Glutamatergic neuron (in vitro differentiated cells): ENCODE measurements around the gene ZNF385C. TPM values are rescaled to one million over a fixed set of nuclear protein-coding genes. Genes with fewer than 3 reads are reported as not detected.

Experiments
- DNase-seq: peaks from one replicate; pipeline ENCODE4 v3.0.0; 2022
- H3K27ac Mint-ChIP-seq: one replicate; pipeline ENCODE4 v1.8.0; 2020; ENCODE audit warnings: mild to moderate bottlenecking, mixed read lengths, inconsistent platforms; ENCODE audit not compliant: unreplicated experiment
- H3K27me3 Mint-ChIP-seq: one replicate; pipeline ENCODE4 v1.8.0; 2020; ENCODE audit warnings: mild to moderate bottlenecking, moderate library complexity, mixed read lengths, inconsistent platforms; ENCODE audit not compliant: unreplicated experiment
- H3K36me3 Mint-ChIP-seq: one replicate; pipeline ENCODE4 v1.8.0; 2020; ENCODE audit warnings: mild to moderate bottlenecking, mixed read lengths, inconsistent platforms; ENCODE audit not compliant: unreplicated experiment
- H3K4me1 Mint-ChIP-seq: one replicate; pipeline ENCODE4 v1.8.0; 2020; ENCODE audit warnings: mild to moderate bottlenecking, low read depth, mixed read lengths, inconsistent platforms; ENCODE audit not compliant: unreplicated experiment
- H3K4me3 Mint-ChIP-seq: one replicate; pipeline ENCODE4 v1.8.0; 2020; ENCODE audit warnings: mild to moderate bottlenecking, mixed read lengths, inconsistent platforms; ENCODE audit not compliant: unreplicated experiment
- H3K9me3 Mint-ChIP-seq: one replicate; pipeline ENCODE4 v1.8.0; 2020; ENCODE audit warnings: mild to moderate bottlenecking, moderate library complexity, mixed read lengths, inconsistent platforms; ENCODE audit not compliant: unreplicated experiment
- total RNA-seq: library from RNA; stranded (reverse); fragmentation: NEBNext Ultra II Directional; extraction: Animal tissue kit (Norgen Biotek cat#: 25700); gene quantifications from one replicate; pipeline ENCODE4 v1.2.1, GENCODE V29; 2021; ENCODE audit not compliant: unreplicated experiment
- TF ChIP-seq, protein P1 (sequence below): fragments of 200-600 bp; sonication (generic); IDR thresholded peaks from one replicate; pipeline ENCODE4 v1.5.0; 2021; ENCODE audit not compliant: partially characterized antibody, unreplicated experiment

The ZNF385C gene
- total RNA-seq, 1 donor from 2014 or later, result 1.5 TPM

DNA sequence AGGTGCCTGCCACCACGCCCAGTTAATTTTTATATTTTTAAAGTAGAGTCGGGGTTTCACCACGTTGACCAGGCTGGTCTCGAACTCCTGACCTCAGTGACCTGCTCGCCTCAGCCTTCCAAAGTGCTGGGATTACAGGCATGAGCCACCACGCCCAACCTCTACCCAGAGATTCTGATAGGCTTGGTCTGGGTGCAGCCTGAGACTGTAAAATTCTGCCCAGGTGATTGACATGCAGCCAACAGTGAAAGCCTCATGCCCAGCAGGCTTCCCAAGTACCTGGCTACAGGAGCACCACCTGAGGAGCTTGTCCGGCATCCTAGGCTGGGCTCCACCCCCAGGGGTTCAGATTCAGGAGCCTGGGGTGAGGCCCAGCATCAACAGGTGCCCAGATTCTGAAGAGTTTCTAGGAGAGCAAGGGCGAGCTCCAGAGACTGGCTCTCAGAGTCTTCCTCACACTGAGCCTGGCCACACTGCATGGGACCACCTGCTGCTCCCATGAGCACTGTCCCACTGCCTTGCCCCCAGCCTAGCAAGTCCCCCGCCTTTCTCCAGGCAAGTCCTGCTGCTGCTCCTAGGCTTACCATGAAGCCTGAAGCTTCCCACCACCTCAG, 16.6 kb downstream of the ZNF385C start:
- Mint-ChIP-seq H3K27ac (no peak overlapping the region), H3K4me3 (no peak overlapping the region), H3K36me3 (no peaks in the 10 kb centered on the region), H3K4me1 (no peaks in the 10 kb centered on the region), H3K9me3 (no peaks in the 10 kb centered on the region), H3K27me3 (no peaks in the 10 kb centered on the region)
- no peak for DNase-seq
- TF ChIP-seq, protein P1, sequence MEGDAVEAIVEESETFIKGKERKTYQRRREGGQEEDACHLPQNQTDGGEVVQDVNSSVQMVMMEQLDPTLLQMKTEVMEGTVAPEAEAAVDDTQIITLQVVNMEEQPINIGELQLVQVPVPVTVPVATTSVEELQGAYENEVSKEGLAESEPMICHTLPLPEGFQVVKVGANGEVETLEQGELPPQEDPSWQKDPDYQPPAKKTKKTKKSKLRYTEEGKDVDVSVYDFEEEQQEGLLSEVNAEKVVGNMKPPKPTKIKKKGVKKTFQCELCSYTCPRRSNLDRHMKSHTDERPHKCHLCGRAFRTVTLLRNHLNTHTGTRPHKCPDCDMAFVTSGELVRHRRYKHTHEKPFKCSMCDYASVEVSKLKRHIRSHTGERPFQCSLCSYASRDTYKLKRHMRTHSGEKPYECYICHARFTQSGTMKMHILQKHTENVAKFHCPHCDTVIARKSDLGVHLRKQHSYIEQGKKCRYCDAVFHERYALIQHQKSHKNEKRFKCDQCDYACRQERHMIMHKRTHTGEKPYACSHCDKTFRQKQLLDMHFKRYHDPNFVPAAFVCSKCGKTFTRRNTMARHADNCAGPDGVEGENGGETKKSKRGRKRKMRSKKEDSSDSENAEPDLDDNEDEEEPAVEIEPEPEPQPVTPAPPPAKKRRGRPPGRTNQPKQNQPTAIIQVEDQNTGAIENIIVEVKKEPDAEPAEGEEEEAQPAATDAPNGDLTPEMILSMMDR, result no peak

DNA sequence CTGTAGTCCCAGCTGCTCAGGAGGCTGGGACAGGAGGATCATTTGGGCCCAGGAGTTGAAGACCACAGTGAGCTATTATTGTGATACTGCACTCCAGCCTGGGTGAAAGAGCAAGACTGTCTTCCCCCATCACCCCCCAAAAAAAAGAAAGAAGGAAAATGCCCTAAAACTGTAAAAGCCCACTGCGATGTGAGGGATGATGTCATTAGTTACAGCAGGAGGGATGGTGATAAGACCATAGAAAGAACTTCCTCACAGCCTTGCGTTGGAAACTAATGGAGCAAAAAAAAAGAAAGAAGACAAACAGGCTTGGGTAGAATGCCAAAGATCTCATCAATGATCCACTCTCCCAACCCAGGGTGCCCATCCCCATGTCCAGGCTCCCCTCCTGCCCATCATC, 18.7 kb downstream of the ZNF385C start:
- H3K4me3 Mint-ChIP-seq, result no peak overlapping the region
- H3K36me3 Mint-ChIP-seq, result no peaks in the 10 kb centered on the region
- peaks cover 3% of the 10 kb centered on the region for H3K27me3 Mint-ChIP-seq
- TF ChIP-seq, protein P1, result no peak
- no peak overlapping the region for H3K27ac Mint-ChIP-seq
- no peak for DNase-seq
- no peaks in the 10 kb centered on the region for H3K4me1 Mint-ChIP-seq
- no peaks in the 10 kb centered on the region for H3K9me3 Mint-ChIP-seq

DNA sequence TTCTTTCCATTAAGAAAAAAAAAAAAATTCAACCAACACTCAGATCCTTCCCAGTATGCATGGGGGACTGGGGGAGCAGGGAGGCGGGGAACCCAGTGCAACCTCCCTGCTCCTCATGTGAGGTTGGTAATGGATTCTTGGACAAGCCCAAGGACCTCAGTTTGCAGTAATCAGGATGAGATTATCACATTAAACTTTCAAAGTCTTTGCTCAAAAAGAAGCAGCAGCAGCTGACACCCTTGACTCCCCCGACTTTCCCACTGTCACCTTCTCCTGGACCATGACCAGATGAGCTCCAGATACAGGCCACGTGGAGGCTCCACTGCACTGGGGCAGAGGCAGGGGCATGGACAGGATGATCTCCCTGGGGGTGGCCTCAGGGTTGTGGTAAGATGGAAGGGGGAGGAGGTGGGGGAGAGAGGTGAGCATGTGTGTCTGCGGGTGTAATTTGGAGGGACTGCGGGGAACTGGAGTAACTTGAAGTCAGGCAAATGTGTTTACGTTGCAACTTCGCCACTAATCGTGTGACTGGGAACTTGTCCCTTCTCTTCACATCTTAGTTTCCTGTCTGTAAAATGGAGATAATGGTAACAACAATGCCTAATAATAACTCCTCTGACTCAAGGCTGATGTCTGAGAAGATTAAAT, 19.8 kb downstream of the ZNF385C start:
- Mint-ChIP-seq H3K4me3 (no peak overlapping the region), H3K9me3 (no peaks in the 10 kb centered on the region), H3K27ac (no peak overlapping the region), H3K27me3 (peaks cover 10% of the 10 kb centered on the region), H3K4me1 (no peaks in the 10 kb centered on the region), H3K36me3 (no peaks in the 10 kb centered on the region)
- TF ChIP-seq, protein P1, result no peak
- no peak for DNase-seq

DNA sequence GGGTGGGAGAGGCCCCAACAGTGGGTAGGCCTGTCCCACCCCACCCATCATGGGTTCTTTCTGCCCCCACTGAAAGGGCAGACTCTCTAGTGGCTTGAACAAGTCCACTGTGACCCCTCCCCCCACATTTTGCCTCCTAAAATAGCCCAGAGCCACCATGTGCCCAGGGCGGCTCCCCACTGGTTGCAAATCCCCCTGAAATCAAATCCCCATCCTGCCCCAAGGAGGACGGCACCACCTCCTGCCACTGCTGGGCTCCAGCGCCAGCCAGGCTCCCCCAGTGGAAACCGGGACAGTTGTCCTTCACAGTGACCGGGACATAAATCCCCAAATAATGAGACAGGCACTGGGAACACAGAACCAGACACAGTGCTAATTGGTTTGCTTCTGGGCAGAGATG, 20.5 kb downstream of the ZNF385C start:
- peaks cover 17% of the 10 kb centered on the region for H3K27me3 Mint-ChIP-seq
- H3K4me3 Mint-ChIP-seq, result no peak overlapping the region
- no peaks in the 10 kb centered on the region for H3K4me1 Mint-ChIP-seq
- H3K9me3 Mint-ChIP-seq, result no peaks in the 10 kb centered on the region
- H3K27ac Mint-ChIP-seq, result no peak overlapping the region
- H3K36me3 Mint-ChIP-seq, result no peaks in the 10 kb centered on the region
- TF ChIP-seq, protein P1, result no peak
- no peak for DNase-seq

DNA sequence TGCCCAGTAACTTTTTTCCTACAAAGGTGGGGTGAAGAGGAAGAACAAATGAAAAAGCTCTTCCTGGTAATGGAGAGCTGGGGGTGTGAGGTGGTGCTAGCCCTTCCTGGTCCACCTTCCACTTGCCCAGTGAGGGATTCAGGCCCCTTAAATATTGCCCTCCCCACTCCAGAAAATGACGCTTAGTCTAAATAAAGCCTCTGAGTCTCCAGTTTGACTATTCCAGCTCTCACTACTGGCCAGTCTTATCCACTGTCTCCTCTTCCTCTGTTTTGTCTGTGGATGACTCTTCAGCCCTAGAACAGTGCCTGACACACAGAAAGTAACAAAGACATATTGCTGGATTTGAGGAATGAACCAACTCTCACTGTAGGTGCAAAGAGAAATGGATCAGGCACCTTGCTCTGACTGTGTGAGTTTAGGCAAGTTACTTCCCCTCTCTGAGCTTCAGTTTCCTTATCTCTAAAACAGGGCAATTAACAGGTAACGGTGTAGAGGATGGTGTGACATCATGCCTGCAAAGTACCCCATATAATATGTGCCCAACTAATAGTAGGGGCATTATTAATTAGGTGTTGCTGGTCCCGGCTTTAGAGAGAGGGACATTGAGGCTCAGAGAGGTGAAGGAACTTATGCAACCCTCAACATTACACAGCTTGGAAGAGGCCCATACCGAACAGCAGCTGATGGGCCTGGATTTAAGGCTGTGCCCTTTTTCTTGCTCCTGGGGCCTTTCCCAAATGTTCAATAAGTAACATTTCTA, 21.3 kb downstream of the ZNF385C start:
- Mint-ChIP-seq H3K27ac (no peak overlapping the region), H3K36me3 (no peaks in the 10 kb centered on the region), H3K27me3 (peaks cover 17% of the 10 kb centered on the region), H3K4me3 (no peak overlapping the region), H3K9me3 (no peaks in the 10 kb centered on the region), H3K4me1 (no peaks in the 10 kb centered on the region)
- DNase-seq, result no peak
- TF ChIP-seq, protein P1, result no peak
